Endothelial cell (in vitro differentiated cells): ENCODE measurements around the gene DENND1A. TPM values are rescaled to one million over a fixed set of nuclear protein-coding genes. Genes with fewer than 3 reads are reported as not detected.

Experiments
- DNase-seq: peaks from one replicate; pipeline ENCODE4 v3.0.0; 2021; ENCODE audit warnings: low spot score
- H3K27ac Mint-ChIP-seq: one replicate; pipeline ENCODE4 v1.8.0; 2021; ENCODE audit warnings: mixed read lengths, inconsistent platforms; ENCODE audit not compliant: unreplicated experiment
- H3K27me3 Mint-ChIP-seq: one replicate; pipeline ENCODE4 v1.8.0; 2021; ENCODE audit warnings: mild to moderate bottlenecking, moderate library complexity, mixed read lengths, inconsistent platforms; ENCODE audit not compliant: unreplicated experiment
- H3K36me3 Mint-ChIP-seq: one replicate; pipeline ENCODE4 v1.8.0; 2021; ENCODE audit warnings: mild to moderate bottlenecking, low read depth, mixed read lengths, inconsistent platforms; ENCODE audit not compliant: unreplicated experiment
- H3K4me1 Mint-ChIP-seq: one replicate; pipeline ENCODE4 v1.8.0; 2021; ENCODE audit warnings: mild to moderate bottlenecking, mixed read lengths, inconsistent platforms; ENCODE audit not compliant: unreplicated experiment
- H3K4me3 Mint-ChIP-seq: one replicate; pipeline ENCODE4 v1.8.0; 2021; ENCODE audit warnings: mild to moderate bottlenecking, mixed read lengths, inconsistent platforms; ENCODE audit not compliant: unreplicated experiment
- H3K9me3 Mint-ChIP-seq: one replicate; pipeline ENCODE4 v1.8.0; 2021; ENCODE audit warnings: mixed read lengths, inconsistent platforms; ENCODE audit not compliant: unreplicated experiment
- CTCF ChIP-seq: fragments of 200-600 bp; sonication (generic); IDR thresholded peaks from one replicate; pipeline ENCODE4 v1.5.0; 2021; ENCODE audit warnings: antibody characterized with exemption; ENCODE audit not compliant: unreplicated experiment
- total RNA-seq: library from RNA; stranded (reverse); fragmentation: NEBNext Ultra II Directional; extraction: Animal tissue kit (Norgen Biotek cat#: 25700); gene quantifications from one replicate; pipeline ENCODE4 v1.2.1, GENCODE V29; 2021; ENCODE audit not compliant: unreplicated experiment

Gene DENND1A
- total RNA-seq, 1 donor from 2014 or later, result 14.1 TPM

DNA sequence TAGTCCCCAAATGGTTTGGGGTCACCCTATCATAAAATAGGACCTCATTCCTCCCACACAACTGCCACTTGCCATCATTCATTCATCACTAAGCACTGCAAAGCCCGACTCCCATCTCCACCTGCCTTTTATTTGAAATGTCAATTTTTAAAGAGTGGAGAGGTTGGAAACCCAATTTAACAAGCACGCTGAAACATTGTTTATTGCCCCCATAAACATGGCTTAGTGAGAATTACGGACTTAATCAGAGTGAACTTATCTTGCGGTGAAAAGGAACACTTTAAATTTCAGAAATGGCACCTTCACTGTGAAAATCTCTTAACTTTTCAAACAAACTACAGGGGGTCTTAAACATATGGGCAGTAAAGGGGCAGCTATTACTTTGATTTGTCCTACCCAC is 332.9 kb downstream of the DENND1A start:
- Mint-ChIP-seq H3K9me3 (no peaks in the 10 kb centered on the region), H3K36me3 (no peaks in the 10 kb centered on the region), H3K27ac (no peak overlapping the region), H3K4me3 (no peak overlapping the region), H3K4me1 (peaks cover 10% of the 10 kb centered on the region), H3K27me3 (peaks cover 1% of the 10 kb centered on the region)
- no peak for TF ChIP-seq CTCF
- DNase-seq, result no peak

GRCh38 chr9:123591283-123591682 is 338.6 kb downstream of the DENND1A start:
- Mint-ChIP-seq H3K4me1 (peaks cover 10% of the 10 kb centered on the region), H3K27me3 (peaks cover 1% of the 10 kb centered on the region), H3K36me3 (peaks cover 9% of the 10 kb centered on the region), H3K4me3 (no peak overlapping the region), H3K27ac (no peak overlapping the region), H3K9me3 (peaks cover 10% of the 10 kb centered on the region)
- TF ChIP-seq CTCF, result no peak
- DNase-seq, result no peak

GRCh38 chr9:123590499-123590898 is 339.4 kb downstream of the DENND1A start:
- no peak for DNase-seq
- H3K27ac Mint-ChIP-seq, result no peak overlapping the region
- H3K4me1 Mint-ChIP-seq, result peaks cover 10% of the 10 kb centered on the region
- no peaks in the 10 kb centered on the region for H3K27me3 Mint-ChIP-seq
- H3K9me3 Mint-ChIP-seq, result peaks cover 10% of the 10 kb centered on the region
- peaks cover 12% of the 10 kb centered on the region for H3K36me3 Mint-ChIP-seq
- H3K4me3 Mint-ChIP-seq, result no peak overlapping the region
- no peak for TF ChIP-seq CTCF

GRCh38 chr9:123589361-123590239 is 340.3 kb downstream of the DENND1A start:
- Mint-ChIP-seq H3K9me3 (peaks cover 10% of the 10 kb centered on the region), H3K27ac (no peak overlapping the region), H3K27me3 (peaks cover 2% of the 10 kb centered on the region), H3K4me1 (peaks cover 8% of the 10 kb centered on the region), H3K4me3 (no peak overlapping the region), H3K36me3 (peaks cover 18% of the 10 kb centered on the region)
- DNase-seq, result no peak
- no peak for TF ChIP-seq CTCF

GRCh38 chr9:123586275-123586674 is 343.7 kb downstream of the DENND1A start:
- no peak for TF ChIP-seq CTCF
- DNase-seq, result no peak
- Mint-ChIP-seq H3K36me3 (peaks cover 30% of the 10 kb centered on the region), H3K4me3 (no peak overlapping the region), H3K27me3 (peaks cover 2% of the 10 kb centered on the region), H3K9me3 (peaks cover 10% of the 10 kb centered on the region), H3K4me1 (no peaks in the 10 kb centered on the region), H3K27ac (no peak overlapping the region)
